Esophagus squamous epithelium (tissue), 5 donors: ENCODE data around the gene ENAM. TPM values are rescaled to one million over a fixed set of nuclear protein-coding genes. Genes with fewer than 3 reads are reported as not detected.

Experiments
- DNase-seq: peaks from one replicate; lab custom pipeline; 2025; lab: John Stamatoyannopoulos, UW
- H3K27ac ChIP-seq, 4 donors: fragments of 200-600 bp; sonication (generic); one replicate each; pipeline ENCODE4 v1.5.1; 2016 to 2019; ENCODE audit warnings: mild to moderate bottlenecking in 1 of 4
- H3K27me3 ChIP-seq, 4 donors: fragments of 200-600 bp; sonication (generic); 1 replicate in 3 of 4; 2 replicates in 1 of 4; pipeline versions ENCODE4 v1.5.1 to v1.6.0; 2017 to 2021; ENCODE audit warnings: antibody characterized with exemption in 1 of 4
- H3K36me3 ChIP-seq, 3 donors: fragments of 200-600 bp; sonication (generic); one replicate each; pipeline ENCODE4 v1.5.1; 2016 to 2019
- H3K4me1 ChIP-seq, 3 donors: fragments of 200-600 bp; sonication (generic); one replicate each; pipeline ENCODE4 v1.5.1; 2017 to 2019
- H3K4me3 ChIP-seq, 4 donors: fragments of 200-600 bp; sonication (generic); 1 replicate in 3 of 4; 2 replicates in 1 of 4; pipeline ENCODE4 v1.5.1; 2016 to 2019; ENCODE audit warnings: mild to moderate bottlenecking in 2 of 4, moderate library complexity in 1 of 4
- H3K9me3 ChIP-seq, 3 donors: fragments of 200-600 bp; sonication (generic); one replicate each; pipeline ENCODE4 v1.5.1; 2016 to 2019
- CTCF ChIP-seq, 6 experiments: fragments of 450-650 bp in 4 of 6; fragments of 200-600 bp in 2 of 6; sonication (generic) in 2 of 6; IDR thresholded peaks; one replicate each; pipeline ENCODE4 v1.5.1; 2016 to 2019; ENCODE audit warnings: antibody characterized with exemption in 6 of 6, mild to moderate bottlenecking in 4 of 6, moderate library complexity in 4 of 6
- POLR2A ChIP-seq, 4 donors: fragments of 450-650 bp; IDR thresholded peaks; one replicate each; pipeline ENCODE4 v1.6.1; 2017; ENCODE audit warnings: antibody characterized with exemption in 4 of 4, mild to moderate bottlenecking in 4 of 4, moderate library complexity in 3 of 4
- WGBS, 2 donors: methylation state at CpG; one replicate each; pipeline ENCODE4 v1.1.5; 2018; 5-methylcytosine and 5-hydroxymethylcytosine counted together
- intact Hi-C: fragments of 100-400 bp; cut with DNase I; formaldehyde crosslinking; loops from one replicate; pipeline ENCODE4 v1.15.0; 2022
- total RNA-seq, 4 donors: library from RNA; depleted of rRNA; stranded (reverse); fragments of >200 nt; gene quantifications; one replicate each; pipeline ENCODE4 v1.1.0, GENCODE V29; 2016
- donor health status: DM: yes; HTN: yes; CAD: no.

ENAM gene
- total RNA-seq, 4 donors from 2014 or later, result not detected

DNA sequence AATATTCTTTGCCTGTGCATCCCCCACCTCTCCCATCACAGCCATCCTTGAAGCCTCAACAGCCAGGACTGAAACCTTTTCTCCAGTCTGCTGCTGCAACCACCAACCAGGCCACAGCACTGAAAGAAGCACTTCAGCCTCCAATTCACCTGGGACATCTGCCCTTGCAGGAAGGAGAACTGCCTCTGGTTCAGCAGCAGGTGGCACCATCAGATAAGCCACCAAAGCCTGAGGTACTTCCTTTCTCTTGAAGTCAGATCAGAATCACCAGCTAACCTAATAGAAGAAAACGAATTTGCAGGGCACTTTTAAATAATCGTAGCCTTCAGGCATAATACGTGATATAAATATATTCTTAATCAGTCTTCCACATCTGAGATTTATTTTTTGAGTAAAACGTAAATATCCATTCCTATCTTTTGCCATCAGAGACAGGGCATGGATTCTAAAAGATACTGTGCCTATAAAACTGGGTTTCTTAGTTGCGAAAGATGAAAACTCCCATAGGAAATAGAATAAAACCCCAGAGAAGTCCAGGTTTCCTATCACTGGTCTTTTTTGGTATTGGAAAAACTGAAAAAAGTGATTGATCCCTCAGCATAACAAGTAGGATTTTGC lies 27.0 kb upstream of the ENAM start:
- no peaks in the 10 kb centered on the region for H3K36me3 ChIP-seq
- H3K27ac ChIP-seq, result no peak overlapping the region
- no peaks in the 10 kb centered on the region for H3K4me1 ChIP-seq
- intact Hi-C loops, result no loop called here
- no peaks in the 10 kb centered on the region for H3K9me3 ChIP-seq
- H3K4me3 ChIP-seq, result no peak overlapping the region
- H3K27me3 ChIP-seq, result no peaks in the 10 kb centered on the region
- DNase-seq, result no peak
- TF ChIP-seq CTCF (IDR thresholded peaks at IDR 0.05), result peak; percentile 40 to 74 (median 65)
- TF ChIP-seq POLR2A (IDR thresholded peaks at IDR 0.05), result no peak
- 28 to 29% methylated on average over 5 of the region's 5 CpGs for WGBS, 2 donors

DNA sequence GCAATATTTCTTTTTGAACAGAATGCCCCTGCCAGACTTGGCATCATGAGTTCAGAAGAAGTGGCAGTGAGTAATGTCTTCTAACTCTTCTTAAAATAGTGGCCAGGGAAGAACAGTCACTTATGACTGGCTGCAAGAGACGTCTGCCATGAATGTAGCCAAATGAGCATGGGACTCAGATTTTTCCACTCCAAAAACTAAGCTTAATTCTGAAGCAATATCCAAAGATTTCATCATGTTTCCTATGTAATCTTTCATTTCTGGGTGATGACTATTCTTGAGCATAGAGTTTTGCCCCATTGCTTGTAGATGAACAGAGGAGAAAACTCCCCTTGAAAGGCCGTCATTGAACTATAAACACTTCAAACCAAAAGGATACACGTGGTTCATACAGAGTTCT lies 24.7 kb upstream of the ENAM start:
- no peaks in the 10 kb centered on the region for H3K9me3 ChIP-seq
- 39 to 46% methylated on average over 3 of the region's 3 CpGs for WGBS, 2 donors
- DNase-seq, result no peak
- no peak overlapping the region for H3K4me3 ChIP-seq
- no peaks in the 10 kb centered on the region for H3K4me1 ChIP-seq
- intact Hi-C loops, result no loop called here
- no peak for TF ChIP-seq CTCF (IDR thresholded peaks at IDR 0.05)
- TF ChIP-seq POLR2A (IDR thresholded peaks at IDR 0.05), result no peak
- H3K36me3 ChIP-seq, result no peaks in the 10 kb centered on the region
- no peaks in the 10 kb centered on the region for H3K27me3 ChIP-seq
- no peak overlapping the region for H3K27ac ChIP-seq

DNA sequence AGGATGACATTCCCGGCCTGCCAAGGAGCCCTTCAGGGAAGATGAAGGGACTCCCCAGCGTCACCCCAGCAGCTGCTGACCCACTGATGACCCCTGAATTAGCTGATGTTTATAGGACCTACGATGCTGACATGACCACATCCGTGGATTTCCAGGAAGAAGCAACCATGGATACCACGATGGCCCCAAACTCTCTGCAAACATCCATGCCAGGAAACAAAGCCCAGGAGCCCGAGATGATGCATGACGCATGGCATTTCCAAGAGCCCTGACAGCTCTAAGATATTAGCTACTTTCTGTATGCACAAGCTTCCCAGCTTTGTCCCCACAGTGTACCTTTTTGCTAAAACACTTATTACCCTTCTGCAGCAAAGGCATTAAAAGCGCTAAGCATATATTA lies 22.1 kb upstream of the ENAM start:
- Histone ChIP-seq H3K4me3 (no peak overlapping the region), H3K27me3 (peaks cover 0 to 2% (median 0%) of the 10 kb centered on the region in 4 donors), H3K4me1 (no peaks in the 10 kb centered on the region), H3K9me3 (no peaks in the 10 kb centered on the region), H3K36me3 (no peaks in the 10 kb centered on the region), H3K27ac (no peak overlapping the region)
- 62 to 74% methylated on average over 7 to 8 of the region's 8 CpGs for WGBS, 2 donors
- TF ChIP-seq POLR2A (IDR thresholded peaks at IDR 0.05) (no peak), CTCF (IDR thresholded peaks at IDR 0.05) (no peak)
- intact Hi-C loops, result no loop called here
- no peak for DNase-seq

- 79 to 100% methylated on average over 3 of the region's 3 CpGs for WGBS, 2 donors
- Histone ChIP-seq H3K27ac (no peak overlapping the region), H3K4me1 (no peaks in the 10 kb centered on the region), H3K4me3 (no peak overlapping the region), H3K27me3 (peaks cover 0 to 2% (median 0%) of the 10 kb centered on the region in 4 donors), H3K9me3 (no peaks in the 10 kb centered on the region), H3K36me3 (no peaks in the 10 kb centered on the region)
- no peak for DNase-seq
- TF ChIP-seq CTCF (IDR thresholded peaks at IDR 0.05) (no peak), POLR2A (IDR thresholded peaks at IDR 0.05) (no peak)
- intact Hi-C loops, result no loop called here
Measured at GRCh38 chr4:70607334-70607853, 21.1 kb upstream of the ENAM start.

- no peaks in the 10 kb centered on the region for H3K4me1 ChIP-seq
Measured at GRCh38 chr4:70608324-70608723, 20.2 kb upstream of the ENAM start.

More at GRCh38 chr4:70608324-70608723, 20.2 kb upstream of the ENAM start:
- Histone ChIP-seq H3K4me3 (no peak overlapping the region), H3K36me3 (no peaks in the 10 kb centered on the region), H3K27me3 (peaks cover 0 to 2% (median 0%) of the 10 kb centered on the region in 4 donors), H3K9me3 (no peaks in the 10 kb centered on the region), H3K27ac (no peak overlapping the region)
- 66 to 77% methylated on average over 2 of the region's 2 CpGs for WGBS, 2 donors
- TF ChIP-seq CTCF (IDR thresholded peaks at IDR 0.05) (no peak), POLR2A (IDR thresholded peaks at IDR 0.05) (no peak)
- no peak for DNase-seq
- intact Hi-C loops, result no loop called here
